VCaP (cell line): ENCODE results near the gene PGA4.

ENCODE experiments used
- H3K27ac ChIP-seq: fragments of 450-650 bp; 2 replicates; pipeline ENCODE4 v1.5.1; 2017
- TF ChIP-seq, protein P1 (sequence below): fragments of 450-650 bp; conservative IDR thresholded peaks from 2 replicates; pipeline ENCODE4 v1.5.1; 2017; ENCODE audit warnings: mild to moderate bottlenecking, moderate library complexity

The PGA4 gene

DNA sequence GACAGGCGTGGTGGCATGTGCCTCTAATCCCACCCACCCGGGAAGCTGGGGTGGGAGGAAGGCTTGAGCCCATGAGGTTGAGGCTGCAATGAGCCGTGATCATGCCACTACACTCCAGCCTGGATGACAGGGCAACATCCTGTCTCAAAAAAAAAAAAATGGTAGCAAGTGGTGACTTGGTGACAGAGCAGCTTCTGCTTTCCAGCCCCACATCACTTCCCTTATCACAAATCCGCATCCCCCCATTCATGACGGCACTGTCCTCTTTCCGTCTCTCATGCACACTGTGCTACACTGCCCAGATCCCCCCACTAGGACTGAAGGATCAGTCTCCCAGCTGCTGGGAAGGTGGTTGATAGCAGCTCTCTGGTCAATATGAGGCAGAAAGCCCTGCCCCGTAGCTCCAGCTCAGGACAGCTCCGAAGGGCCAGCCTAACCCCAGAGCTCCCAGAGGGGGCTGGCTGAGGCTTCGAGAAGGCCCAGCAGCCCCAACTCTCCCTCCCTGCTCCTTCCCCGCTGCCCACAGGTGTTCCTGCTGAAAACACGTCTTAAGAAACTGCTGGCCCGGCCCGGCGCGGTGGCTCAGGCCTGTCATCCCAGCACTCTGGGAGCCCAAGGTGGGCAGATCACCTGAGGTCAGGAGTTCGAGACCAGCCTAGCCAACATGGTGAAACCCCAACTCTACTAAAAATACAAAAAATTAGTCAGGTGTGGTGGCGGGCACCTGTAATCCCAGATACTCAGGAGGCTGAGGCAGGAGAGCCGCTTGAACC lies 34.7 kb downstream of the PGA4 start:
- TF ChIP-seq, protein P1, sequence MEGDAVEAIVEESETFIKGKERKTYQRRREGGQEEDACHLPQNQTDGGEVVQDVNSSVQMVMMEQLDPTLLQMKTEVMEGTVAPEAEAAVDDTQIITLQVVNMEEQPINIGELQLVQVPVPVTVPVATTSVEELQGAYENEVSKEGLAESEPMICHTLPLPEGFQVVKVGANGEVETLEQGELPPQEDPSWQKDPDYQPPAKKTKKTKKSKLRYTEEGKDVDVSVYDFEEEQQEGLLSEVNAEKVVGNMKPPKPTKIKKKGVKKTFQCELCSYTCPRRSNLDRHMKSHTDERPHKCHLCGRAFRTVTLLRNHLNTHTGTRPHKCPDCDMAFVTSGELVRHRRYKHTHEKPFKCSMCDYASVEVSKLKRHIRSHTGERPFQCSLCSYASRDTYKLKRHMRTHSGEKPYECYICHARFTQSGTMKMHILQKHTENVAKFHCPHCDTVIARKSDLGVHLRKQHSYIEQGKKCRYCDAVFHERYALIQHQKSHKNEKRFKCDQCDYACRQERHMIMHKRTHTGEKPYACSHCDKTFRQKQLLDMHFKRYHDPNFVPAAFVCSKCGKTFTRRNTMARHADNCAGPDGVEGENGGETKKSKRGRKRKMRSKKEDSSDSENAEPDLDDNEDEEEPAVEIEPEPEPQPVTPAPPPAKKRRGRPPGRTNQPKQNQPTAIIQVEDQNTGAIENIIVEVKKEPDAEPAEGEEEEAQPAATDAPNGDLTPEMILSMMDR = no peak
- H3K27ac ChIP-seq = no peak overlapping the region

DNA sequence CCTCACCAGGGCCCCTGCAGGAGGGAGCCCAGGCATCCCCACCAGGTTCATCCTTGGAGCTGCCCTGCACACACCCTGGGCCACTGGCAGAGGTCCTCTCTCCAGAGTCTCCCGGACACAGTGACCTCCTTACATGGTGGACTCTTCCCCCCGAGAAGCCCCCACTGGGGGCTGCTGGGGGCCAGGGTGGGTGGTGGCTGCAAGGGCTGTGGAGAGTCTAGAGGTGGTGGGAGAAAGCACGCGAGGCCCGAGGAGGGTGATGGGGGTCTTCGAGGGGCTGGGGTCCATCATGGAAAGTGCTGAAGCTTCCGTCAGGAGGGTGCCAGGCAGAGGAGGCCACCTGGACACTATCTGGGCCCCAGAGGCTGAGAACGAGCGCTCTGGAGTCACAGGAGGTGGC lies 36.4 kb downstream of the PGA4 start:
- TF ChIP-seq, protein P1 = no peak
- no peak overlapping the region for H3K27ac ChIP-seq

DNA sequence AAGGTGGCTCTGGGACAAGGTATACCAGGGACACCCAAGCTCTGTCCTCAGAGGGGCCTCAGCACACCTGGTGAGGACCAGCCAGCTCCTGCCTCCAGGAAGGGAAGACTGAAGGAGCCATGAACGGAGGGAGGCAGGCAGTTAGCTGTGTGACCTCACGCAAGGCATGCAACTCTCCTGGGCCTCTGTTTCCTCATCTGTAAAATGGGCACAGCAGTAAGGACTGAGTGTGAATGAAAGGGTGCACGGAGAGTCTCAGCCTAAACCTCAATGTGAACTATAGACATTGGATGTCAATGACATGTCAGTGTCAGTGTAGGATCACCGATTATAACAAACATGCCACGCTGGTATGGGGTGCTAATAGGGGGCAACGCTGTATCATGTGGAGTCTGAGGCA lies 37.2 kb downstream of the PGA4 start:
- H3K27ac ChIP-seq = no peak overlapping the region
- TF ChIP-seq, protein P1 = no peak

DNA sequence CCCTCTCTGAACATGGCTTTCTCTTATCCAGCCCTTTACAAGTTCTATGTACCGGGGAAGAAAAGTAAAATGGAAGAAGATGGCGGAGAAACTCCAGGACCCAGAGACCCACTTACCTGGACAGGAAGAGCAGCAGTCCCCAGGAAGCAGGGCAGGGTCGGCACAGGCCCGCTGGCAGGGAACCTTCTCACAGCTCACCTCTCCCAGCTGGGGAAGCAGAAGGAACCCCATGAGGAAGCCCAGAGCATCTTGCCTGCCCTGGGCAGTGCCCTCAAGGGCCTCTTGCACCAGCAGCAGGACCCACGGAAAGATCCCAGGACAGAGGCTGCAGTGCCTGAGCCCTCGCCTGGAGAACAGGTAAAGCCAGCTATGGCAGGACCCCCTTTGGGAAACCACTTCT lies 42.2 kb downstream of the PGA4 start:
- TF ChIP-seq, protein P1 = no peak
- no peak overlapping the region for H3K27ac ChIP-seq

DNA sequence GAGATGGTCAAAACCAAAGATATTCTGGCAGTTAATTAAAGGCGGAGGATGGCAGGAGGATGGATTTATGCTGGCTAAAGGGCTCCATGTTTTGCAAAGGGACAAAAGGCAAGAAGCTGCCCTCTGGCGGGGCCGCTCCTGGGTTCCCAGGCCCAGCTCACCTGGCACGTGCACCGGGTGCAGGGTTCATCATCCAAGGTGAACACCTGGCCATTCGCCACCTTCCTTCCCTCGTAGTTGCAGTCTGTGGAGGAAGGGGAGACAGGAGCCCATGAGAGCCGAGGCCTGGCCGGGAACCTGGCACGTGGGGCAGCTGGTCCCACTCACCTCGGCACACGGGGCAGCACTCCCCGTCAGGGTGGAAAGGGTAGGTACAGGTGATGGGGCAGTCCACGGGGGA lies 42.6 kb downstream of the PGA4 start:
- TF ChIP-seq, protein P1 = no peak
- no peak overlapping the region for H3K27ac ChIP-seq

DNA sequence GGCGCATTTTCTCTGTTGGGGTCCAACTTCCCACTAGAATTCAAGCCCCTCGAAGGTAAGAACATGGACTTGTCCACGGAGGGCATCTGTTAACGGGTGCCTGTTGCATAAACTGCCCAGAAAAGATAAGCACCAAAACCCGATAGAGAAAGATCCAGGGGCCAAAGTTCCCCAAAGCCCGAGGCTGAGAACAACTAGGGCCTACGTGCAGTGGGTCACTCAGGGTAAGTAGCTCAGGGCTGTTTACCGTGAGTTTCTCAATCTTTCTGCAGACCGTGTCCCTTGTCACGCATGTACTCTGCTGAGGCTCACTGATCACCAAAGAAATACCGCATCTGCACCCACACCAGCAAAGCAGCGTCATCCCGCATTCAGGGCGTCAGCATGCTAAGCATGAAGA lies 43.2 kb downstream of the PGA4 start:
- H3K27ac ChIP-seq = no peak overlapping the region
- TF ChIP-seq, protein P1 = no peak

DNA sequence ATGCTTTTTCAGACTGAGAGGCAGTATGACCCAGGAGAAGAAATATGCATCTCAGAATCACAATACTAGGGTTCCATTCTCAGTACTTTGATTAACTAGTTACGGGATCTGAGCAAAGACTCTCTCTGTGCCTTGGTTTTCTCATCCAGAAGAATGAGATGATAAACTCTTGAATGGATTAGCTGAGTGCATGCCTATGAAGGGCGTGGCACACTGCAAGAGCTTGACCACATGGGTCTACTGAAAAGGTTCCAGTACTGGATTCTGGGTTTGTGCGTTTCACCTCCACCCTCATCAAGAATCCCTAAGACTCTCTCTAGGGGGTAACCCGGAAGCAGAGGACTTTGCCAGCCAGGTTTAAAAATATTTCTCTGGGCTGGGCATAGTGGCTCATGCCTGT lies 44.5 kb downstream of the PGA4 start:
- TF ChIP-seq, protein P1 = no peak
- no peak overlapping the region for H3K27ac ChIP-seq
